H1 (cell line): ENCODE results near the gene KCNS3. TPM values are rescaled to one million over a fixed set of nuclear protein-coding genes. Genes with fewer than 3 reads are reported as not detected.

Experiments
- CBX8 ChIP-seq: fragments of 300-800, 300-1000 bp; sonication (generic); IDR thresholded peaks from 2 replicates; pipeline ENCODE4 v1.7.1; 2016; ENCODE audit warnings: low read depth, low read length, borderline replicate concordance
- CTCF ChIP-seq, 3 experiments: IDR thresholded peaks; 1 replicate in 2 of 3; 2 replicates in 1 of 3; pipeline versions ENCODE4 v1.5.1 to v1.6.1; 2011; ENCODE audit warnings: low read length in 3 of 3, mild to moderate bottlenecking in 3 of 3, inconsistent platforms in 2 of 3, low read depth in 1 of 3, moderate library complexity in 1 of 3; ENCODE audit not compliant: insufficient read depth in 1 of 3; ENCODE audit errors: control extremely low read depth in 1 of 3
- SRF ChIP-seq: IDR thresholded peaks from 2 replicates; pipeline ENCODE4 v1.6.1; 2011; ENCODE audit warnings: mild to moderate bottlenecking, low read depth, low read length, moderate library complexity
- TAF1 ChIP-seq: IDR thresholded peaks from 2 replicates; pipeline ENCODE4 v1.6.1; 2011; ENCODE audit warnings: mild to moderate bottlenecking, low read depth, low read length
- polyA plus RNA-seq, 7 experiments: library from polyadenylated mRNA; depleted of rRNA in 3 of 7; stranded (reverse) in 5 of 7; unstranded in 2 of 7; fragments of >200 nt in 5 of 7; fragments of 200-250 nt in 2 of 7; gene quantifications; 1 replicate in 5 of 7; 2 replicates in 1 of 7; 4 replicates in 1 of 7; pipeline versions ENCODE4 v1.2.1 to v1.2.3, GENCODE V29; 2011 to 2013; ENCODE audit warnings: missing spikeins in 2 of 7, mixed read lengths in 2 of 7
- total RNA-seq: library from RNA; stranded (reverse); fragmentation: NEBNext Ultra II Directional; extraction: Animal tissue kit (Norgen Biotek cat#: 25700); gene quantifications from 2 replicates; pipeline ENCODE4 v1.2.1, GENCODE V29; 2021

The KCNS3 gene
- total and polyA plus RNA-seq, 2 of the 8 experiments (the other 6 are each of a cell fraction or from before 2014, with no cell fraction given) = 22.7 to 23.0 TPM

GRCh38 chr2:17849275-17849674 is 29.2 kb upstream of the KCNS3 start (continued):
- TF ChIP-seq CBX8 (no peak), TAF1 (no peak), SRF (no peak), CTCF (IDR thresholded peaks at IDR 0.05; ENCODE audit: control extremely low read depth in 1 of 3, insufficient read depth in 1 of 3, low read depth in 1 of 3, low read length in 3 of 3) (no peak)
